ENCODE data around the gene CCNF.

CCNF gene

GRCh38 chr16:2482708-2483534 is 53.7 kb downstream of the CCNF start:
- no peak for TF ChIP-seq CTCF (IDR thresholded peaks at IDR 0.05)
- Histone ChIP-seq H3K27ac (peak overlapping the region in 1 of 2 donors; percentile 72), H3K4me3 (peak overlapping the region; percentile 48)
- DNase-seq (ENCODE audit: low spot score), result no peak

DNA sequence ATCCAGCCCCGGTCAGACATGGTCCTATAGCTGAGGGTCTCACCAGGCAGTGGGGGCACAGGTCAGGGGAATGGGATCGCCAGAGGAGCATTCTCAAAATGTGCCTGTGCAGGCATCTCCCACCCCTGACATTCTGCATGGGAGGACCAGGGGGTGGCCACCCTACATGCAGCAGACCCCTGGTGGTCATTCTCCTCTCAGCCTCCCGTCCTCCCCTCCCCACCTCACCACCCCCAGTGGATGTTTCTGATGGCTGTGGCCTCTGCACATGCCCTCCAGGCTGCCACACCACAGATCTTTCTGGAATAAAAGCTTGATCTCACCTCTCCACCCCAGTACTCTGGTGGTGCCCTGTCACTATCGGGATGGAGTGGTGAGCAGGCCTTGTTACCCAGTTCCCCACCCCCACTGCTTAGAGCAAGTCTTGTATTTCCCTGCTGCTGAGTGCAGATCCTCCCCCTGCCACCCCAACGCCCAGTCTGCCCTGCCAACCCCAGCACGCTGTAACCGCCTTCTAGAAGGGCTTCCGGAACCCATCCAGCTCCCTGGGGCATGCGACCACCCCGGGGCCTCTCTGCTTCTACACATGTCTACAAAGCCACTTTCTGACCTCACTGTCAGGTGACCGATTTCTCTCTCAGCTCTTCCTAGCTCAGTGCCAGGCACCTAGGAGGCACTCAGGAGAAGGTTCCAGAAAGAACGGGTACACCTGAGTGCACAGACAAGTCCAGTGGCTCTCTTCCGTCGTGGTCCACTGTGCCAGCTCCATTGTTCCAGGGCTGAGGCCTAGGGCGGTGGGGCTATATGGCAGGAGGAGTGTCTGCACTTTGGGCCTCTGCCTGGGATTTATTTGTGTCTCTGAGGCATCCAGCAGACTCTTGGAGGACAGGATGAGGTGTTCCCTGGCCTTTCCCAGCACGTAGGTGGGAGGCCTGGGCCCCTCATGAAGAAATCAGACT is 55.0 kb downstream of the CCNF start:
- no peak overlapping the region for H3K4me3 ChIP-seq
- no peak for DNase-seq (ENCODE audit: low spot score)
- no peak for TF ChIP-seq CTCF (IDR thresholded peaks at IDR 0.05)
- H3K27ac ChIP-seq, result no peak overlapping the region

- no peak overlapping the region for H3K4me3 ChIP-seq
- no peak overlapping the region for H3K27ac ChIP-seq
- no peak for TF ChIP-seq CTCF (IDR thresholded peaks at IDR 0.05)
- no peak for DNase-seq (ENCODE audit: low spot score)
Measured at GRCh38 chr16:2484898-2485508, 55.8 kb downstream of the CCNF start.

GRCh38 chr16:2485811-2486507 is 56.7 kb downstream of the CCNF start:
- DNase-seq (ENCODE audit: low spot score), result no peak
- no peak overlapping the region for H3K4me3 ChIP-seq
- no peak overlapping the region for H3K27ac ChIP-seq
- no peak for TF ChIP-seq CTCF (IDR thresholded peaks at IDR 0.05)

GRCh38 chr16:2486645-2487516 is 57.6 kb downstream of the CCNF start:
- TF ChIP-seq CTCF (IDR thresholded peaks at IDR 0.05), result no peak
- H3K4me3 ChIP-seq, result no peak overlapping the region
- no peak for DNase-seq (ENCODE audit: low spot score)
- no peak overlapping the region for H3K27ac ChIP-seq

DNA sequence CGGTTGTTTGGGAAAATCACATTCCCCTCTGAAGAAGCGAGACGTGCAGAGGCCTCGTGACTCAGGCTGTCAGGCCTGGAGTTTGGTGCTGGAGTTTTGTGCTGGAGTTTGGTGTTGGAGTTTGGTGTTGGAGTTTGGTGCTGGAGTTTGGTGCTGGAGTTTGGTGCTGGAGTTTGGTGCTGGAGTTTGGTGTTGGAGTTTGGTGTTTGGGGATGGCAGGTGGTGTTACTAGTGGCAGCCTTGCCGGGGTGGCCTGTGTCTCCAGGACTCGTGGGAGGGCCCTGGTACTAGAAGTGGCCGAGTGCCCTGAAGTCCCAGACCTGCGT is 58.2 kb downstream of the CCNF start:
- DNase-seq (ENCODE audit: low spot score), result no peak
- Histone ChIP-seq H3K27ac (no peak overlapping the region), H3K4me3 (no peak overlapping the region)
- TF ChIP-seq CTCF (IDR thresholded peaks at IDR 0.05), result no peak

All from coronary artery (tissue), 2 donors.